ENCODE results near the gene GRIFIN. TPM values are rescaled to one million over a fixed set of nuclear protein-coding genes. Genes with fewer than 3 reads are reported as not detected.

The GRIFIN gene
- polyA plus RNA-seq, 1 donor (not counting 4 experiments of a cell fraction or from before 2014, with no cell fraction given) = not detected

DNA sequence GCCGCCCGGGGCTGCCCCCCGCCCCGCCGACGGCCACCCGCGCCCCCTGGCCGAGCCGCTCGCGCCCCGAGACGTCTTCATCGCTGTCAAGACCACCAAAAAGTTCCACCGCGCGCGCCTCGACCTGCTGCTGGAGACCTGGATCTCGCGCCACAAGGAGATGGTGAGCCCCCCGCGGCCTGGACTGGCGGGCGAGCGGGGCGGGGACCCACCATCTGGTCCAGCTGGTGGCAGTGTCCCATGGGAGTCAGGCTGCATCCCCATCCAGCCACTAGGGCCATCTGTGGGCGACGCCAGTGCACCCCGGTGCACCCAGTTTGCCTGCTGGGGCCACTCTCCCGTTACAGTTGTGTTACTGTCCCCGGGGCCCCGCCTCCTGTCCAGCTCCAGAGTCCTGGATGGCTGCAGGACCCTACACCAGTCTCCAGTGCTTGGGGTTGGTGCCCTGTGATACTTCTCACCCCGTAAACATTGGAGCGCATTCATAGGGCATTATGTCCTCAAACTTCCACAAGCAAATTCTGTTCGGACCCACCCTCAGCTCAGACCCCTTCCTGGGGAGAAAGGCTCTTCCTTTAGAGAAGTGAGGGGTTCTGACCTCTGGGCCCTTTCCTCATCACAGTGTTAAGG, 44.0 kb upstream of the GRIFIN start:
- H2AFZ ChIP-seq (ENCODE audit: control insufficient read depth, low read length) = no peak overlapping the region
- dilution Hi-C loops (cut with MboI; ENCODE audit: extremely low pct_ligation_motif_present, low sequenced_read_pairs) = no loop called here
- peak overlapping the region; percentile 56 to 74 (median 63) for H3K4me3 ChIP-seq (ENCODE audit: control insufficient read depth in 2 of 3, extremely low read depth in 1 of 3, insufficient read depth in 2 of 3, low read depth in 1 of 3, low read length in 3 of 3)
- H3K27ac ChIP-seq (ENCODE audit: control insufficient read depth, insufficient read depth, low read length) = peak overlapping the region; percentile 2
- peaks cover 3% of the 10 kb centered on the region for H3K27me3 ChIP-seq (ENCODE audit: control insufficient read depth, extremely low read depth, insufficient read depth, low read length)
- peaks cover 20% of the 10 kb centered on the region for H3K79me2 ChIP-seq (ENCODE audit: control insufficient read depth, insufficient read depth, low read length)
- DNase-seq (ENCODE audit: low read depth, low spot score) (no peak), FAIRE-seq (peak; percentile 17)
- peaks cover 3% of the 10 kb centered on the region for H4K20me1 ChIP-seq (ENCODE audit: control insufficient read depth, extremely low read depth, insufficient read depth, low read length)
- H3K4me1 ChIP-seq (ENCODE audit: control insufficient read depth, extremely low read depth, insufficient read depth, low read length) = peaks cover 56% of the 10 kb centered on the region
- TF ChIP-seq, protein P1, sequence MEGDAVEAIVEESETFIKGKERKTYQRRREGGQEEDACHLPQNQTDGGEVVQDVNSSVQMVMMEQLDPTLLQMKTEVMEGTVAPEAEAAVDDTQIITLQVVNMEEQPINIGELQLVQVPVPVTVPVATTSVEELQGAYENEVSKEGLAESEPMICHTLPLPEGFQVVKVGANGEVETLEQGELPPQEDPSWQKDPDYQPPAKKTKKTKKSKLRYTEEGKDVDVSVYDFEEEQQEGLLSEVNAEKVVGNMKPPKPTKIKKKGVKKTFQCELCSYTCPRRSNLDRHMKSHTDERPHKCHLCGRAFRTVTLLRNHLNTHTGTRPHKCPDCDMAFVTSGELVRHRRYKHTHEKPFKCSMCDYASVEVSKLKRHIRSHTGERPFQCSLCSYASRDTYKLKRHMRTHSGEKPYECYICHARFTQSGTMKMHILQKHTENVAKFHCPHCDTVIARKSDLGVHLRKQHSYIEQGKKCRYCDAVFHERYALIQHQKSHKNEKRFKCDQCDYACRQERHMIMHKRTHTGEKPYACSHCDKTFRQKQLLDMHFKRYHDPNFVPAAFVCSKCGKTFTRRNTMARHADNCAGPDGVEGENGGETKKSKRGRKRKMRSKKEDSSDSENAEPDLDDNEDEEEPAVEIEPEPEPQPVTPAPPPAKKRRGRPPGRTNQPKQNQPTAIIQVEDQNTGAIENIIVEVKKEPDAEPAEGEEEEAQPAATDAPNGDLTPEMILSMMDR (optimal IDR thresholded peaks at IDR 0.05 in 1 of 3, IDR thresholded peaks at IDR 0.05 in 1 of 3, conservative IDR thresholded peaks at IDR 0.05 in 1 of 3; ENCODE audit: extremely low read depth in 1 of 3, insufficient read depth in 2 of 3, low read length in 3 of 3) = peak in 1 of 3 experiments; percentile 31
- no peak for TF ChIP-seq EZH2 (IDR thresholded peaks at IDR 0.05; ENCODE audit: low read length)
- H3K9me1 ChIP-seq (ENCODE audit: control insufficient read depth, extremely low read depth, insufficient read depth, low read length) = peaks cover 3% of the 10 kb centered on the region
- H3K4me2 ChIP-seq (ENCODE audit: control insufficient read depth, extremely low read depth, insufficient read depth, low read depth, low read length) = peak overlapping the region; percentile 96
- peak overlapping the region; percentile 79 for H3K9ac ChIP-seq (ENCODE audit: control insufficient read depth, extremely low read depth, insufficient read depth, low read length)
- no peaks in the 10 kb centered on the region for H3K9me3 ChIP-seq (ENCODE audit: control insufficient read depth, low read depth, low read length)
- no peaks in the 10 kb centered on the region for H3K36me3 ChIP-seq (ENCODE audit: control insufficient read depth in 2 of 2, extremely low read depth in 1 of 2, insufficient read depth in 2 of 2, low read length in 2 of 2)

DNA sequence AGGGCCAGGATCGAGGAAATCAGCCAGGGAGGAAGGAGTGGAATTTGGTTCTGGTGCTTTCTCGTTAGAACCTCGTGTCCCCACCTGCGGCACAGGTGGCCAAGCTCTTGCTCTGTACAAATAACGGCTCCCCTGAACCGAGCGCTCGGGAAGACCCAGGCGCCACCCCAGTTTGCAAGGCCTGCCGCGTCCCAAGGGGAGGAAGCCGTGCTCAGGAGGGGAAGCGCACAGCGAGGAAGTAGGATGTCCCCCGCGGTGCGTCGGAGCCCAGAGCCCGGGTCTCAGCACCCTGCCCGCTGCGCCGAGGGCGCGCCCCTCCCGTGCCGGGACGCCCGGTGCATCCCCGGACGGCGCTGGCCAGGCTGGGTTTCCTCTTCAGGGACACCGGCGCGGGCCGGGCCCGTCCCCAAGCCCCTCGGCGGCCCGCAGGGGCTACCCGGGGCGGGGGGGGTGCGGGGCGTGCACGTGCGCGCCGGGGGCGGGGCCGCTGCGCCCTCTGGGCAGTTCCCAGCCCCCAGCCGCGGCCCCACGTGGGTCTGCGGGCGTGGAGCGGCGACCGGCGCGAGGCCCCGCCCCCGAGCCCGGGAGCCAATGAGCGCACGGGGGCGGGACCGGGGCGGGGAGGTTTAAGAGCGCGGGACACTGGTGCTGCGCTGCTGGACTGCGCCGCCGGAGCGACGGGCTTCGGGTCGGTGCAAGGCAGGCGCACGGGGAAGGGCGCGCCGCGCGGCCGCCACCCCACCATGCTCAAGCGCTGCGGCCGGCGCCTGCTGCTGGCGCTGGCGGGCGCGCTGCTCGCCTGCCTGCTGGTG, 43.1 kb upstream of the GRIFIN start, which contains the start of gene LFNG:
TSS of gene LFNG (plus strand) at position 656 of the 812 bp plus-strand sequence. CDS start at position 744, 88 bp downstream.
- Histone ChIP-seq H3K9ac (ENCODE audit: control insufficient read depth, extremely low read depth, insufficient read depth, low read length) (peak within 1 kb of the TSS; percentile 79), H3K79me2 (ENCODE audit: control insufficient read depth, insufficient read depth, low read length) (peaks cover 20% of the 10 kb centered on the region), H4K20me1 (ENCODE audit: control insufficient read depth, extremely low read depth, insufficient read depth, low read length) (peaks cover 3% of the 10 kb centered on the region), H3K9me1 (ENCODE audit: control insufficient read depth, extremely low read depth, insufficient read depth, low read length) (peaks cover 3% of the 10 kb centered on the region), H3K4me1 (ENCODE audit: control insufficient read depth, extremely low read depth, insufficient read depth, low read length) (peaks cover 51% of the 10 kb centered on the region), H2AFZ (ENCODE audit: control insufficient read depth, low read length) (peak within 1 kb of the TSS; percentile 65), H3K36me3 (ENCODE audit: control insufficient read depth in 2 of 2, extremely low read depth in 1 of 2, insufficient read depth in 2 of 2, low read length in 2 of 2) (no peaks in the 10 kb centered on the region), H3K4me3 (ENCODE audit: control insufficient read depth in 2 of 3, extremely low read depth in 1 of 3, insufficient read depth in 2 of 3, low read depth in 1 of 3, low read length in 3 of 3) (peak within 1 kb of the TSS; percentile 56 to 74 (median 63)), H3K27ac (ENCODE audit: control insufficient read depth, insufficient read depth, low read length) (peak within 1 kb of the TSS; percentile 2), H3K9me3 (ENCODE audit: control insufficient read depth, low read depth, low read length) (no peaks in the 10 kb centered on the region), H3K27me3 (ENCODE audit: control insufficient read depth, extremely low read depth, insufficient read depth, low read length) (peaks cover 3% of the 10 kb centered on the region), H3K4me2 (ENCODE audit: control insufficient read depth, extremely low read depth, insufficient read depth, low read depth, low read length) (peak within 1 kb of the TSS; percentile 96)
- DNase-seq (ENCODE audit: low read depth, low spot score) (no peak), FAIRE-seq (no peak)
- dilution Hi-C loops (cut with MboI; ENCODE audit: extremely low pct_ligation_motif_present, low sequenced_read_pairs) = no loop called here
- TF ChIP-seq EZH2 (IDR thresholded peaks at IDR 0.05; ENCODE audit: low read length) = no peak
